ENCODE results near the gene DOCK6. TPM values are rescaled to one million over a fixed set of nuclear protein-coding genes. Genes with fewer than 3 reads are reported as not detected.

DOCK6 gene
- polyA plus RNA-seq, 1 donor from 2014 or later, result not detected

GRCh38 chr19:11247391-11247790 is 14.9 kb downstream of the DOCK6 start:
- Histone ChIP-seq H3K79me2 (replicated peaks; ENCODE audit: insufficient read depth, low read length) (no peaks in the 10 kb centered on the region), H3K27ac (ENCODE audit: low read length) (no peak overlapping the region), H3K27me3 (ENCODE audit: insufficient read depth, low read depth, low read length) (no peaks in the 10 kb centered on the region), H3K4me2 (ENCODE audit: low read length) (no peak overlapping the region), H3K36me3 (ENCODE audit: insufficient read depth, low read length) (no peaks in the 10 kb centered on the region), H3K4me3 (ENCODE audit: low read length) (no peak overlapping the region), H4K20me1 (ENCODE audit: insufficient read depth) (no peaks in the 10 kb centered on the region), H3K9me3 (ENCODE audit: low read length) (no peaks in the 10 kb centered on the region), H3K9ac (ENCODE audit: low read length) (no peak overlapping the region), H2AFZ (ENCODE audit: low read depth, low read length) (no peak overlapping the region), H3F3A (ENCODE audit: insufficient read depth, low read length, poor library complexity, severe bottlenecking) (no peaks in the 10 kb centered on the region), H3K9me2 (ENCODE audit: insufficient read depth, low read length) (no peaks in the 10 kb centered on the region)
- TF ChIP-seq SMC3 (conservative IDR thresholded peaks at IDR 0.05; ENCODE audit: poor library complexity), result no peak
- no peak for TF ChIP-seq EP300 (conservative IDR thresholded peaks at IDR 0.05; ENCODE audit: poor library complexity, severe bottlenecking)
- TF ChIP-seq POLR2AphosphoS5 (IDR thresholded peaks at IDR 0.05), result no peak
- TF ChIP-seq REST (IDR thresholded peaks at IDR 0.05; ENCODE audit: borderline replicate concordance), result no peak
- no peak for TF ChIP-seq RAD21 (conservative IDR thresholded peaks at IDR 0.05)
- TF ChIP-seq TAF1 (IDR thresholded peaks at IDR 0.05; ENCODE audit: low read depth), result no peak
- TF ChIP-seq EZH2 (IDR thresholded peaks at IDR 0.05; ENCODE audit: borderline replicate concordance, insufficient read depth, low read length, poor library complexity, severe bottlenecking), result no peak
- TF ChIP-seq MXI1 (conservative IDR thresholded peaks at IDR 0.05; ENCODE audit: poor library complexity, severe bottlenecking), result no peak
- TF ChIP-seq CTCF (IDR thresholded peaks at IDR 0.05; ENCODE audit: poor library complexity, severe bottlenecking), result no peak

GRCh38 chr19:11246941-11247340 is 15.4 kb downstream of the DOCK6 start:
- Histone ChIP-seq H3K79me2 (replicated peaks; ENCODE audit: insufficient read depth, low read length) (no peaks in the 10 kb centered on the region), H3K9ac (ENCODE audit: low read length) (no peak overlapping the region), H3K9me2 (ENCODE audit: insufficient read depth, low read length) (no peaks in the 10 kb centered on the region), H3K4me2 (ENCODE audit: low read length) (no peak overlapping the region), H3K4me3 (ENCODE audit: low read length) (no peak overlapping the region), H4K20me1 (ENCODE audit: insufficient read depth) (no peaks in the 10 kb centered on the region), H3K36me3 (ENCODE audit: insufficient read depth, low read length) (no peaks in the 10 kb centered on the region), H3K9me3 (ENCODE audit: low read length) (no peaks in the 10 kb centered on the region), H3F3A (ENCODE audit: insufficient read depth, low read length, poor library complexity, severe bottlenecking) (no peaks in the 10 kb centered on the region), H2AFZ (ENCODE audit: low read depth, low read length) (no peak overlapping the region), H3K27me3 (ENCODE audit: insufficient read depth, low read depth, low read length) (no peaks in the 10 kb centered on the region), H3K27ac (ENCODE audit: low read length) (no peak overlapping the region)
- TF ChIP-seq EZH2 (IDR thresholded peaks at IDR 0.05; ENCODE audit: borderline replicate concordance, insufficient read depth, low read length, poor library complexity, severe bottlenecking), result no peak
- no peak for TF ChIP-seq CTCF (IDR thresholded peaks at IDR 0.05; ENCODE audit: poor library complexity, severe bottlenecking)
- TF ChIP-seq POLR2AphosphoS5 (IDR thresholded peaks at IDR 0.05), result no peak
- no peak for TF ChIP-seq REST (IDR thresholded peaks at IDR 0.05; ENCODE audit: borderline replicate concordance)
- TF ChIP-seq MXI1 (conservative IDR thresholded peaks at IDR 0.05; ENCODE audit: poor library complexity, severe bottlenecking), result no peak
- TF ChIP-seq TAF1 (IDR thresholded peaks at IDR 0.05; ENCODE audit: low read depth), result no peak
- no peak for TF ChIP-seq RAD21 (conservative IDR thresholded peaks at IDR 0.05)
- no peak for TF ChIP-seq EP300 (conservative IDR thresholded peaks at IDR 0.05; ENCODE audit: poor library complexity, severe bottlenecking)
- TF ChIP-seq SMC3 (conservative IDR thresholded peaks at IDR 0.05; ENCODE audit: poor library complexity), result no peak

All from neural cell (in vitro differentiated cells).